Gastroesophageal sphincter (tissue), 4 donors: ENCODE data around the gene ANKS1B. TPM values are rescaled to one million over a fixed set of nuclear protein-coding genes. Genes with fewer than 3 reads are reported as not detected.
A peak's percentile ranks its signal among the peaks of the same experiment; 100 is the strongest.

Experiments used
- ATAC-seq: fragments of 150-250 bp; one replicate; pipeline ENCODE4 v1.9.1; 2016; ENCODE audit warnings: mild to moderate bottlenecking, moderate library complexity
- H3K27ac ChIP-seq, 4 donors: fragments of 200-600 bp; sonication (generic) in 3 of 4; 1 replicate in 3 of 4; 2 replicates in 1 of 4; pipeline ENCODE4 v1.5.1; 2016 to 2019
- H3K27me3 ChIP-seq: fragments of 200-600 bp; sonication (generic); one replicate; pipeline ENCODE4 v1.5.1; 2019
- H3K36me3 ChIP-seq, 2 donors: fragments of 200-600 bp; sonication (generic); one replicate each; pipeline ENCODE4 v1.5.1; 2019; ENCODE audit warnings: control low read depth in 1 of 2
- H3K4me1 ChIP-seq, 3 donors: fragments of 200-600 bp; sonication (generic); 1 replicate in 2 of 3; 2 replicates in 1 of 3; pipeline ENCODE4 v1.5.1; 2016 to 2019; ENCODE audit warnings: control low read depth in 2 of 3
- H3K4me3 ChIP-seq, 2 donors: fragments of 200-600 bp; sonication (generic); one replicate each; pipeline ENCODE4 v1.5.1; 2019; ENCODE audit warnings: mild to moderate bottlenecking in 1 of 2, moderate library complexity in 1 of 2
- H3K9me3 ChIP-seq, 3 donors: fragments of 200-600 bp; sonication (generic); one replicate each; pipeline ENCODE4 v1.5.1; 2017 to 2019; ENCODE audit warnings: control low read depth in 2 of 3
- CTCF ChIP-seq, 4 experiments: fragments of 200-600 bp in 2 of 4; fragments of 450-650 bp in 2 of 4; sonication (generic) in 1 of 4; IDR thresholded peaks; one replicate each; pipeline ENCODE4 v1.5.1; 2017 to 2019; ENCODE audit warnings: antibody characterized with exemption in 4 of 4, mild to moderate bottlenecking in 2 of 4, moderate library complexity in 2 of 4
- EP300 ChIP-seq: sonication (generic); formaldehyde crosslinking; IDR thresholded peaks from one replicate; pipeline ENCODE4 v1.6.1; 2017; ENCODE audit warnings: antibody characterized with exemption, mild to moderate bottlenecking
- POLR2A ChIP-seq, 2 donors: fragments of 450-650 bp; IDR thresholded peaks; one replicate each; pipeline ENCODE4 v1.6.1; 2017; ENCODE audit warnings: antibody characterized with exemption in 2 of 2, mild to moderate bottlenecking in 2 of 2, moderate library complexity in 1 of 2
- POLR2AphosphoS5 ChIP-seq: sonication (generic); formaldehyde crosslinking; IDR thresholded peaks from one replicate; pipeline ENCODE4 v1.6.1; 2017; ENCODE audit warnings: antibody characterized with exemption
- WGBS, 2 donors: methylation state at CpG; one replicate each; pipeline ENCODE4 v1.1.5; 2018; ENCODE audit warnings: low coverage in 1 of 2; 5-methylcytosine and 5-hydroxymethylcytosine counted together
- total RNA-seq, 4 donors: library from RNA; depleted of rRNA; stranded (reverse); fragments of >200 nt; gene quantifications; one replicate each; pipeline ENCODE4 v1.1.0, GENCODE V29; 2016

Gene ANKS1B
- total RNA-seq, 4 donors from 2014 or later = 9.9 to 31.1 (median 21.4) TPM

DNA sequence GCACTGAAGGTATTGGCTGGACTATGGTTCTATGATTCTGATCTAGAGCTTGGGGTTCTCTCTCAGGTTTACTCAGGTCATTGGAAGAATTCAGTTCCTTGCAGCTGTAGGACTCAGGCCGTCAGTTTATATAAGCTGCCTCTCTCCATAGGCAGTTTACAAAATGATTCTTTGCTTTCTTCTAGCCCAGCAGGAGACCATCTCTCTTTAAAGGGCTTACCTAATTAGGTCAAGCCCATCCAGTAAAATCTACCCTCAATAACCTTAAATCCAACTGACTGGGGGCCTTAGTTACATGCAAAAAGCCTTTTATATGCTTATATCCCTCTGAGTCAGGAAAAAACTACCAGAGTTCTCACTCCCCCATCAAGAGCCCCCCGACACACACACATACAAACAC lies 417.7 kb downstream of the ANKS1B start:
- no peak for TF ChIP-seq POLR2A (IDR thresholded peaks at IDR 0.05)
- no peak for TF ChIP-seq EP300
- TF ChIP-seq POLR2AphosphoS5 = no peak
- no peak for TF ChIP-seq CTCF (IDR thresholded peaks at IDR 0.05)
- no peak for ATAC-seq
- WGBS, 2 donors = 67 to 100% methylated on average over 1 to 2 of the region's 2 CpGs

DNA sequence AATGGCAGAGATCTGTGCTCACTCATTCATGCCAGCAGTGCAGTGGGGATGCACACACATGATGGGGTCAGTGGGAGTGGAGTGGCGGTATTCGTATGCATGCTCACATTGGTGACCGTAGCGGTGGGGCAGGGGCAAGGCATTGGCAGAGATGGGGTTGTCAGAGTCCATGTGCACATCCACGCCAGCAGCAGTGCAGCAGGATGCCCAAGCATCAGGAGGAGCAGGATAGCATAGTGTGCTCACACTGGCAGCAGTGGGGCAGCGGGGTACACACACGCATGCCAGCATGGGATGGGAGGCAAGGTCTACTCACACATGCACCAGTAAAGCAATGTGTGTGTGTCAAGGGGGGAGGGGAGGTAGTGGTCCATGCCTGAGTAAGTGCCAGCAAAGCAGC lies 426.6 kb downstream of the ANKS1B start:
- H3K9me3 ChIP-seq = no peaks in the 10 kb centered on the region
- TF ChIP-seq POLR2A (IDR thresholded peaks at IDR 0.05) (no peak), POLR2AphosphoS5 (no peak), CTCF (IDR thresholded peaks at IDR 0.05) (no peak), EP300 (no peak)
- H3K4me1 ChIP-seq = no peaks in the 10 kb centered on the region
- H3K4me3 ChIP-seq = no peak overlapping the region
- ATAC-seq = peak; percentile 25
- no peaks in the 10 kb centered on the region for H3K36me3 ChIP-seq
- no peak overlapping the region for H3K27ac ChIP-seq
- H3K27me3 ChIP-seq = no peaks in the 10 kb centered on the region
- WGBS, 2 donors = 81 to 100% methylated on average over 1 to 3 of the region's 7 CpGs

More for the DNA sequence above, 417.7 kb downstream of the ANKS1B start:
- H3K36me3 ChIP-seq = no peaks in the 10 kb centered on the region
- no peak overlapping the region for H3K27ac ChIP-seq
- H3K9me3 ChIP-seq = peaks cover 0 to 5% (median 0%) of the 10 kb centered on the region in 3 donors
- H3K4me3 ChIP-seq = no peak overlapping the region
- no peaks in the 10 kb centered on the region for H3K27me3 ChIP-seq
- no peaks in the 10 kb centered on the region for H3K4me1 ChIP-seq

GRCh38 chr12:99553461-99553860 lies 431.3 kb downstream of the ANKS1B start:
- no peaks in the 10 kb centered on the region for H3K9me3 ChIP-seq
- no peak overlapping the region for H3K27ac ChIP-seq
- H3K27me3 ChIP-seq = no peaks in the 10 kb centered on the region
- TF ChIP-seq CTCF (IDR thresholded peaks at IDR 0.05) = no peak
- TF ChIP-seq POLR2AphosphoS5 = no peak
- TF ChIP-seq EP300 = no peak
- TF ChIP-seq POLR2A (IDR thresholded peaks at IDR 0.05) = no peak
- 66 to 74% methylated on average over 3 of the region's 3 CpGs for WGBS, 2 donors
- H3K4me1 ChIP-seq = no peaks in the 10 kb centered on the region
- no peak for ATAC-seq
- H3K36me3 ChIP-seq = no peaks in the 10 kb centered on the region
- H3K4me3 ChIP-seq = no peak overlapping the region

DNA sequence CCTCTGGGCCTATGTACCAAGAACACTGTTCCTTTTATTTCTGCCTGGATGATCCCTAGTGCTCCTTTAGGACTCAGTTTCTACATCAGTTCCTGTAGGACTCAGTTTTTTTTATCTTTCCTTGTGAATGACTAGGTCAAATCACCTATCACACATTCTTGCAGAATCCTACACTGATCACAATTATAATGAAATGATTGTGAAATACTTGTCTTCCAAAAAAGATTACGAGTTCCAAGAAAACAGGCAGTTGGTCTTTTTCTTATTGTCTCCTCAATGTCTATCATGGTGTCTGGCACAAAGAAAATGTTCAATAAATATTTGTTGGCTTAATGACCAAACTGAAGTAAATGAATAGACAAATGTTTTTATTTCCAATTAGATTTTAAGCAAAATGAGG lies 432.7 kb downstream of the ANKS1B start:
- no peak for ATAC-seq
- Histone ChIP-seq H3K4me1 (no peaks in the 10 kb centered on the region), H3K27me3 (no peaks in the 10 kb centered on the region), H3K9me3 (no peaks in the 10 kb centered on the region), H3K4me3 (no peak overlapping the region), H3K36me3 (no peaks in the 10 kb centered on the region), H3K27ac (no peak overlapping the region)
- TF ChIP-seq POLR2AphosphoS5 (no peak), POLR2A (IDR thresholded peaks at IDR 0.05) (no peak), CTCF (IDR thresholded peaks at IDR 0.05) (no peak), EP300 (no peak)
- WGBS, 2 donors = 95 to 100% methylated on average over 1 of the region's 1 CpG

- Histone ChIP-seq H3K9me3 (no peaks in the 10 kb centered on the region), H3K36me3 (no peaks in the 10 kb centered on the region), H3K4me1 (no peaks in the 10 kb centered on the region), H3K4me3 (no peak overlapping the region), H3K27ac (no peak overlapping the region), H3K27me3 (no peaks in the 10 kb centered on the region)
- no peak for ATAC-seq
- no peak for TF ChIP-seq POLR2A (IDR thresholded peaks at IDR 0.05)
- 86 to 92% methylated on average over 5 of the region's 5 CpGs for WGBS, 2 donors
Measured at GRCh38 chr12:99549651-99550050, 435.1 kb downstream of the ANKS1B start.
